Smooth muscle cell (in vitro differentiated cells): Measurements from ENCODE around the gene GNAL. TPM values are rescaled to one million over a fixed set of nuclear protein-coding genes. Genes with fewer than 3 reads are reported as not detected.
"Not testable (repeated sequence)": the region's sequence is repeated elsewhere in the genome, so short reads cannot be mapped to it uniquely, and the experiment has no call there.

ENCODE experiments used
- DNase-seq: peaks from one replicate; lab custom pipeline; 2025; ENCODE audit not compliant: unreplicated experiment; lab: John Stamatoyannopoulos, UW
- H2AFZ ChIP-seq: fragments of 200-600 bp; sonication (generic); 2 replicates; pipeline ENCODE4 v1.6.0; 2016; ENCODE audit warnings: antibody characterized with exemption, low read depth, mild to moderate bottlenecking
- H3F3A ChIP-seq: fragments of 200-600 bp; sonication (generic); 2 replicates; pipeline ENCODE4 v1.6.0; 2017; ENCODE audit warnings: antibody characterized with exemption, low read depth
- H3K27ac ChIP-seq: fragments of 200-600 bp; sonication (generic); 2 replicates; pipeline ENCODE4 v1.5.1; 2016; ENCODE audit warnings: low read depth, mild to moderate bottlenecking
- H3K27me3 ChIP-seq: fragments of 200-600 bp; sonication (generic); 2 replicates; pipeline ENCODE4 v1.6.1; 2016; ENCODE audit warnings: low read depth, mild to moderate bottlenecking
- H3K36me3 ChIP-seq: fragments of 200-600 bp; sonication (generic); 2 replicates; pipeline ENCODE4 v1.5.1; 2016; ENCODE audit warnings: low read depth
- H3K4me1 ChIP-seq: fragments of 200-600 bp; sonication (generic); 2 replicates; pipeline ENCODE4 v1.5.1; 2016; ENCODE audit warnings: low read depth
- H3K4me2 ChIP-seq: fragments of 200-600 bp; sonication (generic); 2 replicates; pipeline ENCODE4 v1.6.0; 2016; ENCODE audit warnings: mild to moderate bottlenecking
- H3K4me3 ChIP-seq: fragments of 200-600 bp; sonication (generic); 2 replicates; pipeline ENCODE4 v1.5.1; 2016; ENCODE audit warnings: mild to moderate bottlenecking
- H3K79me2 ChIP-seq: fragments of 200-600 bp; sonication (generic); 2 replicates; pipeline ENCODE4 v1.6.0; 2016; ENCODE audit warnings: low read depth, mild to moderate bottlenecking
- H3K9ac ChIP-seq: fragments of 200-600 bp; sonication (generic); 2 replicates; pipeline ENCODE4 v1.6.0; 2016; ENCODE audit warnings: low read depth
- H3K9me3 ChIP-seq: fragments of 200-600 bp; sonication (generic); replicated peaks from 2 replicates; pipeline ENCODE4 v1.5.1; 2016; ENCODE audit warnings: low read depth
- H4K20me1 ChIP-seq: fragments of 200-600 bp; sonication (generic); 2 replicates; pipeline ENCODE4 v1.6.0; 2016; ENCODE audit warnings: low read depth
- WGBS: methylation state at CpG from one replicate; pipeline ENCODE4 v1.1.7; 2016; ENCODE audit warnings: low lambda C conversion rate; 5-methylcytosine and 5-hydroxymethylcytosine counted together
- polyA plus RNA-seq: library from polyadenylated mRNA; unstranded; fragments of >200 nt; fragmentation: Nextera tagmentation; extraction: Ambion mirVana; gene quantifications from 2 replicates; pipeline ENCODE4 v1.2.1, GENCODE V29; 2016
- total RNA-seq: library from RNA; depleted of rRNA; stranded (reverse); fragments of >200 nt; gene quantifications from 2 replicates; pipeline ENCODE4 v1.2.3, GENCODE V29; 2014
- TF ChIP-seq, protein P1 (sequence below): fragments of 200-600 bp; sonication (generic); IDR thresholded peaks from 2 replicates; pipeline ENCODE4 v1.5.1; 2017; ENCODE audit warnings: borderline replicate concordance, mild to moderate bottlenecking, antibody characterized with exemption; ENCODE audit not compliant: insufficient read depth, poor library complexity, severe bottlenecking

Gene GNAL
- total and polyA plus RNA-seq, 2 experiments from 2014 or later = 1.6 to 5.8 TPM

DNA sequence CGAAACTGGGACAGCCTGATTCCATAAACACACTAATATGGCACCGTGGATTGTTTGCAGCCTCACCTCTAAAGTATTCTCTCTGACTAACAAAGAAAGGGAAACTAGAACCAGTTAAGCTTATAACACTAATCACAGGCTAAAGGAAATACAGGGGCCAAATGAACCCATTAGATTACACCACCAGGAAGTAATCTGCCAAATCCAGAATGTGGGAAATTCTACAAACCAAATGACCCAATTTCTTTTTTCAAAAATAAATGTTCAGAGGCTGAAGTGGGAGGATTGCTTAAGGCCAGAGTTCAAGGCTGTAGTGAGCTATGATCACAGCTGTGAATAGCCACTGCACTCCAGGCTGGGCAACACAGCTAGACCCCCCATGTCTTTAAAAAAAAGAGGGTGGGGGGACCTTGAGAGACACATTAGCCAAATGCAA, 220.5 kb downstream of the GNAL start:
- Histone ChIP-seq H3K9me3 (no peaks in the 10 kb centered on the region), H2AFZ (peak overlapping the region; percentile 99), H3K9ac (no peak overlapping the region), H4K20me1 (no peaks in the 10 kb centered on the region), H3K4me3 (peak overlapping the region; percentile 94), H3F3A (peaks cover 9% of the 10 kb centered on the region), H3K4me1 (peaks cover 8% of the 10 kb centered on the region), H3K79me2 (peaks cover 6% of the 10 kb centered on the region), H3K4me2 (peak overlapping the region; percentile 99), H3K36me3 (no peaks in the 10 kb centered on the region), H3K27ac (peak overlapping the region; percentile 96), H3K27me3 (no peaks in the 10 kb centered on the region)
- DNase-seq = no peak
- TF ChIP-seq, protein P1, sequence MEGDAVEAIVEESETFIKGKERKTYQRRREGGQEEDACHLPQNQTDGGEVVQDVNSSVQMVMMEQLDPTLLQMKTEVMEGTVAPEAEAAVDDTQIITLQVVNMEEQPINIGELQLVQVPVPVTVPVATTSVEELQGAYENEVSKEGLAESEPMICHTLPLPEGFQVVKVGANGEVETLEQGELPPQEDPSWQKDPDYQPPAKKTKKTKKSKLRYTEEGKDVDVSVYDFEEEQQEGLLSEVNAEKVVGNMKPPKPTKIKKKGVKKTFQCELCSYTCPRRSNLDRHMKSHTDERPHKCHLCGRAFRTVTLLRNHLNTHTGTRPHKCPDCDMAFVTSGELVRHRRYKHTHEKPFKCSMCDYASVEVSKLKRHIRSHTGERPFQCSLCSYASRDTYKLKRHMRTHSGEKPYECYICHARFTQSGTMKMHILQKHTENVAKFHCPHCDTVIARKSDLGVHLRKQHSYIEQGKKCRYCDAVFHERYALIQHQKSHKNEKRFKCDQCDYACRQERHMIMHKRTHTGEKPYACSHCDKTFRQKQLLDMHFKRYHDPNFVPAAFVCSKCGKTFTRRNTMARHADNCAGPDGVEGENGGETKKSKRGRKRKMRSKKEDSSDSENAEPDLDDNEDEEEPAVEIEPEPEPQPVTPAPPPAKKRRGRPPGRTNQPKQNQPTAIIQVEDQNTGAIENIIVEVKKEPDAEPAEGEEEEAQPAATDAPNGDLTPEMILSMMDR = no peak
- 56% methylated on average over 2 of the region's 2 CpGs for WGBS

DNA sequence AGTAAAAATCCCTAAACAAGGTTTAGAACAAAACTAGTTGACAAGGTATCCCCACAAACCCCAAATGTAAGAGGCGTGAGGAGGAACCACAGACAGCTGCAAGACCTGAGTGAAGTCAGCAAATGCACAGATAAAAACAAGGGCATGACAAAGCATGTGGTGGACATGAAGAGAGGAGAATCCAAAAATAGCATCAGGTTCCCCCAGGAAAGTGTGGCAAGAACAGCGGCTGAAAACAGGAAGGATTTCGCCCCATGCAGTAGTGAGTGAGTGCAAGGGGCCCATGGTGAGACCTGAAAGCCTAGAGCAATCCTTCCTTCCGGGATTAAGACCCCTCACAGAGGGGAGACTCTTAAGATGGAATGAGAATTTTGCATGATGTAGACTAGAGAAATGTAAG, 227.8 kb downstream of the GNAL start:
- H3K9me3 ChIP-seq, H3K27me3 ChIP-seq: not testable (repeated sequence)
- 84% methylated on average over 4 of the region's 4 CpGs for WGBS

GRCh38 chr18:11919522-11919921, 230.5 kb downstream of the GNAL start:
- not testable (repeated sequence) for H3K9me3 ChIP-seq, DNase-seq, H3K4me1 ChIP-seq, H3K36me3 ChIP-seq, H3K4me3 ChIP-seq, H3K9ac ChIP-seq, H2AFZ ChIP-seq, H3K79me2 ChIP-seq, H4K20me1 ChIP-seq, H3K4me2 ChIP-seq, H3K27me3 ChIP-seq, H3F3A ChIP-seq, H3K27ac ChIP-seq
- WGBS = 84% methylated on average over 5 of the region's 5 CpGs

More for the DNA sequence above, 227.8 kb downstream of the GNAL start:
- H3K79me2 ChIP-seq, H3K9ac ChIP-seq, DNase-seq, H3K4me3 ChIP-seq, H3K27ac ChIP-seq, H3K4me2 ChIP-seq, H2AFZ ChIP-seq, H4K20me1 ChIP-seq, H3F3A ChIP-seq, H3K4me1 ChIP-seq, H3K36me3 ChIP-seq: not testable (repeated sequence)

DNA sequence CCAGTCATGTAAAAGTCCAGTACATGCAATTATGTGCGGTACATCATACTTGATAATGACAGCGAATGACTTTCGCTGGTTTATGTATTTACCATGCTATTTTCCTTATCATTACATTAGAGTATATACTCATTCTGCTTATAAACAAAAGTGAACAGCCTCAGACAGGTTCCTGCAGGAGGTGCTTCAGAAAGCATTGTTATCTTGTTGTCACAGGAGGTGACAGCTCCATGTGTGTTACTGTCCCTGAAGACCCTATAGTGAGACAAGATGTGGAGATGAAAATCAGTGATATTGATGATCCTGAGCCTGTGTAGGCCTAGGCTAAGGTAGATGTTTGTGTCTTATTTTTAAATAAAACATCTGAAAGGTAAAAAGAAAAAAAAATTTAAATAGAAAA, 234.4 kb downstream of the GNAL start:
- Histone ChIP-seq H4K20me1 (no peaks in the 10 kb centered on the region), H3K79me2 (no peaks in the 10 kb centered on the region), H3K4me2 (no peak overlapping the region), H2AFZ (no peak overlapping the region), H3K36me3 (no peaks in the 10 kb centered on the region), H3K9me3 (no peaks in the 10 kb centered on the region), H3F3A (no peaks in the 10 kb centered on the region), H3K9ac (no peak overlapping the region), H3K4me1 (no peaks in the 10 kb centered on the region), H3K27me3 (no peaks in the 10 kb centered on the region), H3K4me3 (no peak overlapping the region), H3K27ac (no peak overlapping the region)
- WGBS = 93% methylated on average over 3 of the region's 3 CpGs
- no peak for DNase-seq
- TF ChIP-seq, protein P1 = no peak

GRCh38 chr18:11925800-11926481, 236.9 kb downstream of the GNAL start:
- Histone ChIP-seq H3K4me1 (no peaks in the 10 kb centered on the region), H3F3A (no peaks in the 10 kb centered on the region), H3K4me3 (no peak overlapping the region), H3K36me3 (no peaks in the 10 kb centered on the region), H3K27me3 (no peaks in the 10 kb centered on the region), H3K79me2 (no peaks in the 10 kb centered on the region), H4K20me1 (no peaks in the 10 kb centered on the region), H3K9ac (no peak overlapping the region), H2AFZ (no peak overlapping the region), H3K9me3 (no peaks in the 10 kb centered on the region), H3K27ac (no peak overlapping the region), H3K4me2 (no peak overlapping the region)
- no peak for DNase-seq
- TF ChIP-seq, protein P1 = no peak
- 38% methylated on average over 12 of the region's 12 CpGs for WGBS
